Skin epidermis (tissue), 12 donors: Measurements from ENCODE around the gene C1orf35.

Source experiments
- H3K27ac ChIP-seq, 21 experiments: fragments of 200-600 bp; sonication (generic) in 11 of 21; one replicate each; pipeline ENCODE4 v1.5.0; 2020; ENCODE audit warnings: mild to moderate bottlenecking in 3 of 21, inconsistent platforms in 2 of 21, moderate library complexity in 2 of 21
- H3K4me3 ChIP-seq, 7 experiments: fragments of 200-600 bp; sonication (generic) in 2 of 7; one replicate each; pipeline ENCODE4 v1.5.0; 2020; ENCODE audit warnings: inconsistent platforms in 2 of 7, mild to moderate bottlenecking in 2 of 7, moderate library complexity in 1 of 7

Gene C1orf35

DNA sequence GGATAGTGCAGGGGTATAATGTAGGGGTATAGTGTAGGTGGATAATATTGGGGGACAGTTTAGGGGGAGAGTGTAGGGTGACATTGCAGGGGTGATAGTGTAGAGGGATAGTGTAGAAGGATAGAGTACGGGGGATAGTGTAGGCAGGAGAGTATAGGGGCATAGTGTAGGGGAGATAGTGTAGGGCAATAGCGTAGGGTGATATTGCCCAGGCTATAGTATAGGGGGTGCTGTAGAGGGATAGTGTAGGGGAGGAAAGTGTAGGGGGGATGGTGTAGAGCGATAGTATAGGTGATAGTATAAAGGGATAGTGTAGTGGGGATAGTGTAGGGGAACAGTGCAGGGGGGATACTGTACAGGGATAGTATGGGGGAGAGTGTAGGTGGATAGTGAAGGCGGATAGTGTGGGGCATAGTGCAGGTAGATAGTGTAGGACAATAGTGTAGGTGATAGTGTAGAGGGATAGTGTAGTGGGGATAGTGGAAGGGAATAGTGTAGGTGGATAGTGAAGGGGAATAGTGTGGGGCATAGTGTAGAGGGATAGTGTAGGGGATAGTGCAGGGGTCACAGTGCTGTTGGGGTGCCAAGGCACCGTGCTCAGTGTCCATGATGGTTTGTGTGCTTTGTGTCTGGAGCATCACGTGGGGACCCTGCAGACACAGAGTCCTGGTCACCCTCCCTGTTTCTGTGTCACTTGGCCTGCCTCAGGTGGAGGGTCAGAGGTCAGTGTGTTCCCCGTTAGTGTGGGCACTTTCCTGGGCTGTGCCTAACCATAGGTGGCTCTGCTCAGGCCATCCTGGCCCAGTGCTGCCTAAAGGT lies 31.1 kb downstream of the C1orf35 start:
- no peak overlapping the region for H3K27ac ChIP-seq
- H3K4me3 ChIP-seq: no peak overlapping the region

- Histone ChIP-seq H3K4me3 (no peak overlapping the region), H3K27ac (no peak overlapping the region)
These were observed 32.3 kb downstream of the C1orf35 start for GRCh38 chr1:228070851-228071250.

DNA sequence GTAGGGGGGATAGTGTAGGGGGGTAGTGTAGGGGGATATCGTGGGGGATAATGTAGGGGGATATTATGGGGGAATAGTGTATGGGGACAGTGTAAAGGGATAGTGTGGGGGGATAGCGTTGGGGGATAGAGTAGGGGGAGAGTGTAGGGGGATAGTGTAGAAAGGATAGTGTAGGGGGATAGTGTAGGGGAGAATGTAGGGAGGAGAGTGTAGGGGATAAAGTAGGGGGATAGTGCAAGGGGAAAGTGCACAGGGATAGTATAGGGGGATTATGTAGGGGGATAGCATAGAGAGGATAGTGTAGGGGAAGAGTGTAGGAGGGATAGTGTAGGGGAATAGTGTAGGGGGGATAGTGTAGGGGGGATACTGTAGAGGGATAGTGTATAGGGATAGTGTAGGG lies 33.0 kb downstream of the C1orf35 start:
- H3K27ac ChIP-seq: no peak overlapping the region

DNA sequence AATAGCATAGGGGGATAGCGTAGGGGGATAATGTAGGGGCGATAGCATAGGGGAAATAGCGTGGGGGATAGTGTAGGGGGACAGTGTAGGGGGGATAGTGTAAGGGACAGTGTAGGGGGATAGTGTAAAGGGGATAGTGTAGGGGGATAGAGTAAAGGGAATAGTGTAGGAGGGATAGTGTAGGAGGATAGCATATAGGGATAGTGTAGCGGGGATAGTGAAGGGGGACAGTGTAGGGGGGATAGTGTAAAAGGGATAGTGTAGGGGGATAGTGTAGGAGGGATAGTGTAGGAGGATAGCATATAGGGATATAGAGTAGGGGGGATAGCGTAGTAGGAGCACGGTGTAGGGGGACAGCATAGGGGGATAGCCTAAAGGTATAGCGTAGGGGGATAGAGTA lies 34.8 kb downstream of the C1orf35 start:
- Histone ChIP-seq H3K27ac (no peak overlapping the region), H3K4me3 (no peak overlapping the region)

More for the DNA sequence above, 33.0 kb downstream of the C1orf35 start:
- H3K4me3 ChIP-seq: no peak overlapping the region

GRCh38 chr1:228066891-228067654 lies 36.1 kb downstream of the C1orf35 start:
- Histone ChIP-seq H3K27ac (no peak overlapping the region), H3K4me3 (no peak overlapping the region)

DNA sequence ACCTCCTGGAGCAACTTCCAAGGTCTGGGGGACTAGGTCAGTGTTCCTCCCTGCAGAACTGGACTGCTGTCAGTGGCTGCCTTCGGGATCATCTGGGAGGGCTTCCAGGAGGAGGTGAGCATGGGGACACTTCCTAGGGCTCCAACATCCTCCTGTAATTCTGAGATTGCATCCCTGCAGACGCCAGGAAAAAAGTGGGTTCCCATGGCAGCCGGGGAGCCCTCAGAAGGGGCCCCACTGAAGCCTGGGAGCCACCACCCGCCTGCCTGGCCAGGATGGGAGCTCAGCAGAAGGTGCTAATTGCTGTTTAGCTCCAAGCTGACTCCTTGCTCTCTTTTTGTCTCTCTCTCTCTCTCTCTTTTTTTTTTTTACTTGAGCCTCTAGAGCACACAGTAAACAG lies 36.7 kb downstream of the C1orf35 start:
- Histone ChIP-seq H3K4me3 (no peak overlapping the region), H3K27ac (no peak overlapping the region)

DNA sequence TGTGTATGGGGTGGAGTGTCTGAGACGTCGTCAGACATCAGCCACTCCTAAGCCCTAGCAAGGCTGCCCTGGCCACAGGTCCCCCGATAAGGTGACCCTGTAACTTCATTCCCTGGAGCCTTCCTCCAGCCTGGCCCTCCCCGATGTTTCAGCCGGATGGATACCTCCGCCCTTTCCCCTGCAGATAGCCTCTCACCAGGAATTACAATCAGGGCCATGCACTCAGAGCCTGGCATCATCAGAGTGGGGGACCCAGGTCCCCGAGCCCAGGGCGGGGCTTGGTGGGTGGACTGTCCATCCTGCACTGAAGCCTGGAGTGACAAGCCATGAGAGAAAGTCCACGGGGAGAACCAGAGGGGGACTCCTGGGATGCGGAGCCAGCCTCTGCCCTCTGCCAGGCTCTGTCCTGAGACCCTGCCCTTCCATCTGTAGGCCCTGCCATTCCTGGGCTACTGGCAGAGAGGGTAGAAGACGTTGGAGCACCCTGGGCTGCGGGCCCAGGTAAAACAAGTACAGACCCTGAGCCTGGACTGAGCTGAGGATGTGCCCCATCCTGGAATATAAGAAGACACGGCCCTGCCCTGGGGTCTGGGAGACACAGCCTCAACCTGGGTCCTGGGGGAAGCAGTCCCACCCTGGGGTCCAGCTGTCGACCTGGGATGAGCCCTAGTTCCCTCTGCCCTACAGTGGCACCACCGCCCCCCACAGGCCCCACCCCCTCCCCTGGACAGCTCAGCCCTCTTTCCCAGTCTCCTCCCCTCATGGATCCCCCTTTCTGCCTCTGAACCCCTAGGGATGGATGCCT lies 37.4 kb downstream of the C1orf35 start:
- Histone ChIP-seq H3K4me3 (no peak overlapping the region), H3K27ac (no peak overlapping the region)

DNA sequence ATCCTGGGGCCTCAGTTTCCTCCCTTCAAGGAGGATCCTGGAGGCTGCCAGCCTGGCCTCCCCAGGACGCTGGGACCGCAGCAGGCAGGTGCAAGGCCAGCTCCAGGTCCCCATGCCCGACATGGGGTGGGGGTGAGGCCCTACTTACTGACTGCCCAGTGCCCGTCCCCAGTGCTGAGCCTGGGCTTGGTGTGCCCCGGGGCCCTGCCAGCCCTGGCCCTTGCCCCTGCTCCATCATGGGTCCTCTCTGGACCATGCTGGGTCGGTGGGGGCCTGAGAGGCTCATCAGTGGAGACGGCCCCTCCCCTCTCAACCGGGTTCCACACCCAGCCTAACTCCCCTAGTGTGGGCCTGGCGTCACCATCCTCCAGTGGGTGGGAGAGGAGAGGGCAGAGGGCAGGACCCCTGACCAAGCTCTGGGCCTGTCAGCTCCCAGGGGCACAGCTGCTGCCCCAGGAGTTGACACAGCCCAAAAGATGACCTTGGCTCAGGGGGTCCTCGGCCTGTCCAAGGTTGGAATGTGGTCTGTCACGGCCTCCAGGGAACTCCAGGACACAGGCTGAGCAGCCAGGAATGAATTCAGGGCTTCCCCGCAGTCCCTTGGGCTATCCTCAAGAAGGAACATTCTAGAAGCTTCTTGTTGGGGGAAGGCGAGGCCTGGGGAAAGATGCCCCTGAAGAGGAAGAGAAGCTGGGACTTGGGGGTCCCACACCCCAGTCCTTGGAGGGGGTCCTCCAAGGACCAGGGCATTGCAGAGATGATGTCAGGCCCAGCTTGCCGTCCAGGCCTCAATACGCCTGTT lies 38.2 kb downstream of the C1orf35 start:
- Histone ChIP-seq H3K4me3 (no peak overlapping the region), H3K27ac (no peak overlapping the region)

DNA sequence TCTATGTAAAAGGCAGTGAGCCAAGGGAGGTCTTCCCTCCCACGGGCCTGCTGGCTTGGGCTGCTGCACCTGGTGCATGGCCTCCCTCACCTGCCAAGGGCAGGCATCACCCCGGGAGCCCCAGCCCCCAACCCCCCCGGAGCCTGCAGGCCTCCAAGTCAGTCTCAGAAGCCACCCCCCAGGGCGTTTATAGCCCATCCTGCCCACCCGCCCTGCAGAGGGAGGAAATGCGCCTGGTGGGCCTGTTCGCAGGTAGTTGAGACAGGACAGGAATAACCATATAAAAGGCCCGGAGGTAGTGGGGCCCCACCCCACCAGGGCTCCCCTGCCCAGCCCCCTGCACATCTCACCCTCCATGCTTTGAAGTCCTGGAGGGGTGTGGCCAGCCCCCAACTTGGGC lies 38.8 kb downstream of the C1orf35 start:
- H3K27ac ChIP-seq: no peak overlapping the region
- H3K4me3 ChIP-seq: no peak overlapping the region

- H3K4me3 ChIP-seq: no peak overlapping the region
- no peak overlapping the region for H3K27ac ChIP-seq
These were observed 39.6 kb downstream of the C1orf35 start for GRCh38 chr1:228063251-228064191.

DNA sequence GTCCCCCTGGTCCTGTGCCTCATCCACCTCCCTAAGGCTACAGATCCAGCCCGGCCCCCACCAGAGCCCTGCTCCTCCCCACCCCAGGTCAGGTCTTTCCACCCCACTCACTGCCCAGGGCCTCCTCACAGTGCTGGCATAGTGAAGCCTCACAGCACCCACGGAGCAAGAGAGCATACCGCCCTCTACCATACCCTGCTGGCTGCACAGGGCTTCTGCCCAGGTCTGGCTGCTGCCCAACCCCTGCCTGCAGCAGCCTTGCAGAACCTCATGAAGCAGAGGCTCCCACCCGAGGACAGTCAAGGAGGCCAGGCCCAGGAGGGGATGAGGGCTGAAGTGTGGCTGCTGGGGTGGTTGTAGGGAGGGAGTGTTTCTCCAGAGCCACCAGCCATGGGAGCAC lies 40.3 kb downstream of the C1orf35 start:
- H3K27ac ChIP-seq: no peak overlapping the region
- no peak overlapping the region for H3K4me3 ChIP-seq

DNA sequence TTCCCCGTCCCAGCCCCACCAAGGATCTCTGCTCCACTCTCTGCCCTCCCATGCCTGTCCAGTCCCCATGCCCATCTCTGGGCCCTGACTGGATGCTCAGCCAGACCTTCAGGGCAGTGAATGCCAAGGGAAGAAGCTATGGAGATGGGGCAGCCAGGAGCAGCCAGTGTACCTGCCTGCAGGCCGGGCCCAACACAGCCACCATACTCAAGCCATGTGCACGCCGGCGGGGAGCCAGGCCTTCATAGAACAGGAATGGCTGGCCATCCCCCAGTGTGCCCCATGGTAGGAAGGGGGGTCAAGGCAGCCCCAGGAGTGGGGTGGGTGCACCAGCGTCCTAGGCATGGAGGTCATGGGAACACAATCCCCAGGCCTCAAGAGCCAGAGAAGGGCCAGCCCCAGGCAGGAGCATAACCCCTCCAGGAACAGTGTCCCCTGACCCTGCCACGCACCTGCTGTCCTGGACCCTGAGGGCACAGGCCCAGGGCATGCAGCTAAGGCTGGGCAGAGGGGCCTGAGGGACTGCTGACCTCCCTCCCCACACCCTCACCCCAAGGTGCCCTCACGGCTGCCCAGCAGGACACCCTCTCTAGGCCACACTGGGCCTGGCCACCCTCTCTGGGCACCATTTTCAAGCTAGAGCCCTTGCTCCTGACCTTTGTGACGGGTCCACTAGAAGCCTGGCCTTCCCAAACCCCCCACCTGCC lies 40.9 kb downstream of the C1orf35 start:
- H3K27ac ChIP-seq: no peak overlapping the region
- H3K4me3 ChIP-seq: no peak overlapping the region

- Histone ChIP-seq H3K27ac (no peak overlapping the region), H3K4me3 (no peak overlapping the region)
These were observed 41.6 kb downstream of the C1orf35 start for GRCh38 chr1:228061411-228062084.

- Histone ChIP-seq H3K4me3 (peak overlapping the region; percentile 2 to 34 (median 16)), H3K27ac (peak overlapping the region in 2 of 21 experiments; percentile 41 to 53)
These were observed 42.5 kb downstream of the C1orf35 start for GRCh38 chr1:228060458-228061190.

DNA sequence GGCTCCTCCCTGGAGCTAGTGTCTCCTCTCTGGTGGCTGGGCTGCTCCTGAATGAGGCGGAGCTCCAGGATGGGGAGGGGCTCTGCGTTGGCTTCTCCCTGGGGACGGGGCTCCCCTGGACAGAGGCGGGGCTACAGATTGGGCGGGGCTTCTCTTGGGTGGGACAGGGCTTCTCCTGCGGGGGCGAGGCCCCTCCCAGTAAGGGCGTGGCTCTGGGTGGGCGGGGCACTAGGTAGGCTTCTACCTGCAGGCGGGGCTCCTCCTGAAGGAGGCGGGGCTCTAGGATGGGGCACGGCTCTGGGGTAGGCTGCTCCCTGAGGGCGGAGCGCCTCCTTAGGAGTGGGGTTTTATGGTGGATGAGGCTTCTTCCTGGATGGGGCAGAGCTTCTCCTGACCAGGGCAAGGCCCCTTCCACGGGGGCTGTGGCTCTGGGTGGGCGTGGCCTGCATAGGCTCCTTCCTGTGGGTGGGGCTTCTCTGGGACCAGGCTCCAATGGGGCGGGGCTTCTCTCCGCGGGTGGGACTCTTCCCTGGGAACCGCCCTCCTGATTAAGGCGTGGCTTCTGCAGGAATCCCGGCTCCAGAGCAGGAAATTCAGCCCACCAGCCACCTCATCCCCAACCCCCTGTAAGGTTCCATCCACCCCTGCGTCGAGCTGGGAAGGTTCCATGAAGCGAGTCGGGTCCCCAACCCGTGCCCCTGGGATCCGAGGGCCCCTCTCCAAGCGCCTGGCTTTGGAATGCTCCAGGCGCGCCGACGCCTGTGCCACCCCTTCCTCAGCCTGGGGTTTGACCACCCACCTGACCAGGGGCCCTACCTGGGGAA lies 43.3 kb downstream of the C1orf35 start:
- Histone ChIP-seq H3K4me3 (peak overlapping the region; percentile 2 to 34 (median 16)), H3K27ac (peak overlapping the region in 2 of 21 experiments; percentile 41 to 53)
